GM19023 (cell line): ENCODE data around the gene TENM3.

Source experiments
- ATAC-seq: cut with Tn5 transposase; IDR thresholded peaks from one replicate; pipeline ENCODE4 v1.9.1; 2021; ENCODE audit warnings: mild to moderate bottlenecking, moderate library complexity; ENCODE audit not compliant: unreplicated experiment

The TENM3 gene

DNA sequence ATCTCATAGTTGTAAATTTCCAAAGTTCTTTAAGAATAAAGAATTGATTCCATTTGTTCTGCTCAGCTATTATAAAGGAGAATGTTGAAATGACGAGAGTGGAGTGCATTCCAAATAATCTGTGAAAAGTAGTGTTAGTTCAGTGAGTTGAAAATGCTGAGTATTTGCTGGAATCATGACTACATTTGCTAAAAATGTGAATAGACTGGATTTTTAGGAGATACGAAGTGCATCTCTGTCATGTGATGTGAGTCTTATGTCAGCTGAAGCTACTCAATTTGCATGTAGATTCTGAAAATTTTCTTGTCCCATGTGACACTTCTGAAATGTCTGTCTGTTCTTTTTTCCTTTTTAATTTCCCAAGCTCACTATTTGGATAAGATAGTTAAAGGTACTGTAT, 468.0 kb downstream of the TENM3 start:
- ATAC-seq, result no peak

GRCh38 chr4:182715548-182715947, 472.3 kb downstream of the TENM3 start:
- no peak for ATAC-seq

DNA sequence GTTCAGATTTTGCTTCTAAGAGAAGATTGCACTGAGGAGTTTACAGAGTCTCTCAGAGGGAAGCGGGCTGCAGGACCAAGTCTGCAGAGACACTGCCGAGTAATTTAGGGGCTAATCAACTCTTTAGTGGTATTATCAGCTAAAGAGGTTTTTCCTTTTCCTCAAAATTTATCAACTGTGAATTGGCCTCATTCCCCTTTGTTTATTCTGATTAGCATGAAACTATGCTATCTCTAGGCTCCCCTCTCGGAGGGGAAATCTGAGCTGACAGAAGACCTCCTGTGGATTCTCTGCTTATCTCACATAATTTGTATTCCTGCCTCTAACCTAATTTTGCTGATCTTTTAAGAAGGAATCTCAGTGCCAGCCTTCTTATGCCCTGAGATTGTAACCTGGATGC, 473.0 kb downstream of the TENM3 start:
- no peak for ATAC-seq

- ATAC-seq, result peak; percentile 77
Measured at GRCh38 chr4:182717788-182718583, 474.8 kb downstream of the TENM3 start.

- no peak for ATAC-seq
Measured at GRCh38 chr4:182724414-182724813, 481.2 kb downstream of the TENM3 start.

- no peak for ATAC-seq
Measured at GRCh38 chr4:182729516-182729915, 486.3 kb downstream of the TENM3 start.

DNA sequence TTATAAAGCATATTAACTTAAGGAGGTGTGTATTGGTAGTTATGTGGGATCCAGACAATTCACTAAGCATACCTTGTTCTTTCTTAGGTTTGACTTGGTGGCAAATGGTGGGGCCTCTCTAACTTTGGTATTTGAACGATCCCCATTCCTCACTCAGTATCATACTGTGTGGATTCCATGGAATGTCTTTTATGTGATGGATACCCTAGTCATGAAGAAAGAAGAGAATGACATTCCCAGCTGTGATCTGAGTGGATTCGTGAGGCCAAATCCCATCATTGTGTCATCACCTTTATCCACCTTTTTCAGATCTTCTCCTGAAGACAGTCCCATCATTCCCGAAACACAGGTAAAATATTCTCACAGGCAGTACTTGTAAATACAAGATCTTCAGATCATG, 487.6 kb downstream of the TENM3 start:
- ATAC-seq, result no peak

- ATAC-seq, result no peak
Measured at GRCh38 chr4:182736207-182736606, 493.0 kb downstream of the TENM3 start.

- no peak for ATAC-seq
Measured at GRCh38 chr4:182738283-182739047, 495.3 kb downstream of the TENM3 start.

DNA sequence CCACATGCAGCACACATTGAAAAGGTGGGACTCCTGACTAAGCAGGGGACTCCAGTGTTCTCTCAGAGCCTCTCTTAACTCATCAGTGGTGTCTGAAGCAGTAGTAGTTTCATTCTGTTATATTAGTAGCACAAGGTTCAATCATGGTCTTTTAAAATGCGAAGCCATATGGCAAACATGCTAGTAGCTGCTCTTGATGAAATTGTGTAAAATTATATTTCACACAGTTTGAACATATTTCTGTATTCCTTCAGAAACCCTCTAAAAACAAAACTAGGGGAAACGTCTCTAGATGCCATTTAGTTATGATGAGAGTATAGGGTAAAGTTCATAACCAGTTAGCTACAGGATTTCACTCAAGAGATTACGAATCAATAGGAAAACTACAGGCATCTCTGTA, 497.1 kb downstream of the TENM3 start:
- no peak for ATAC-seq

GRCh38 chr4:182741054-182741453, 497.9 kb downstream of the TENM3 start:
- ATAC-seq, result no peak

GRCh38 chr4:182741914-182742313, 498.7 kb downstream of the TENM3 start:
- ATAC-seq, result no peak

DNA sequence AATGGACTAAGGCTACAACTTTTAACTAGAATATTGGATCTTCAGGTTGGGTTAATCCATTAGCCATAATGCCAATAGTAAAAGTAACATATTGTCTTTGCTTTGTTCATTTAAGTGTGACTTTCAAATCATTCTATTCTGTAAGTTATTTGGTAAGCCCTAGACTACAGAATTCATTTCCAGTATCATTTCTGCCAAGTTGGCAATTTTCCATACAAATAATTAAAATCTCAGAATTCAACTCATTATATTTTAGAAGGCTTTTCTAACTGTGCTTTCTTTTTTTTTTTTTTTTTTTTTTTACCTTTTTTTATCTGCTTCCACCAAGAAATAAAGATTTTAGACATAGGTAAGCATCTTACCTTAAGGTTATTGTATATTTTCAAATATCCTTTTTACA, 500.6 kb downstream of the TENM3 start:
- no peak for ATAC-seq

GRCh38 chr4:182745237-182745636, 502.0 kb downstream of the TENM3 start:
- ATAC-seq, result no peak

GRCh38 chr4:182746876-182747275, 503.7 kb downstream of the TENM3 start:
- ATAC-seq, result no peak

DNA sequence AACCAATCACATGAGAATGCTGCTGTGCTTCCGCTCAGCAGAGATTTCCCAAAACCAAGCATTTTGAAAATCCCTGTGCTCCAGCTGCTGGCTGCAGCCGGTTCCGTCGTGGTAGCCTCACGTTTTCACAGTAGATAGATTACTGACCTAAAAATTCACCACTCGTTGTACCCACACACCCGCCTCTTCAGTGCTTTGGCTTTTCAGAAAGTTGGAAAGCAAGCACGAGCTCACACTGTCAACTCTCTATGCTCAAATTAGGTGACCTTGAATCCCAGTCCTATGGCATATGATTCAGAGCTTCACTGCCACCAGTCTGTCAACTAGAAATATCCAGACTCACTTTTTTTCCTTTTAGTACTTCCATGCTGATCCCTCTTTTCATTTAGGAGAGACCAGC, 505.1 kb downstream of the TENM3 start:
- ATAC-seq, result no peak

DNA sequence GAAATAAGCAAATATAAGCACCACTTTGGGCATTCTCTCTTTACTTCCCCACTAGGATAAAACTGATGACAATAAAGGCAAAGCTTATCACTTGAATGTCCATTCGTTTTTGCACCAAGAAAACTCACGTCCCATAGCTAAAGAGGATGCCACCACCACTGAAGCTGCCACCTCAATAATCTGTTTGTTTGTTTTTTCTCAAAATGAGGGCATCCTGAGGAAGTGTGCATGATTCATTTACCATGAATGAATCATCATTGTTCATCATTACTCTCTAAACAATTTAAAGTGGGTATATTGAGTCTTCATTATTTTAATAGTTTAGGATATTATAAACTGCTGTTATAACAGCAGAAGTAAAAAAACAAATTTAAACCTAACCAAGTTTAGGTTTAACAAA, 505.7 kb downstream of the TENM3 start:
- no peak for ATAC-seq

DNA sequence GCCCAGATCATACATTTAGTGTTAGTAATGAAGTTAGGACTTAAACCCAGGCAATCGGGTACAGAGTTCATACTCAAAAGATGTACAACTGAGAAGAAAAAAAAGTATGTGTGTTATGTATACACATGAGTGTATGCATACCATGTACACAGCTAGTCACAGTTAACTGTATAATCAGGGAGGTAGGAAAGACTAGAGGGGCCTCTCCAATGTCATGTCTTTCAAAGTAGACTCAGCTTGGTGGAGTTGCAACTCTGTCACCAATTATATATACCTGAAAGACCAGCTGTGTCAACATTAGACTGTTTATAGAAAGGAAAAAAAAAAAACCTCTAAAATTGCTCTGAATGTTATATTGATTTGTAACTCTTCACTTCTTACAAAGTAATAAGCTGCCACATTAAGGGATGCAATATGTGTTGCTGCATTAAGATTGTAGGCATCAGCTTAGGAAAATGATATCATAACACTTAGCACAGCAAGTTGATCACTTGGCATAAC, 506.5 kb downstream of the TENM3 start:
- no peak for ATAC-seq

DNA sequence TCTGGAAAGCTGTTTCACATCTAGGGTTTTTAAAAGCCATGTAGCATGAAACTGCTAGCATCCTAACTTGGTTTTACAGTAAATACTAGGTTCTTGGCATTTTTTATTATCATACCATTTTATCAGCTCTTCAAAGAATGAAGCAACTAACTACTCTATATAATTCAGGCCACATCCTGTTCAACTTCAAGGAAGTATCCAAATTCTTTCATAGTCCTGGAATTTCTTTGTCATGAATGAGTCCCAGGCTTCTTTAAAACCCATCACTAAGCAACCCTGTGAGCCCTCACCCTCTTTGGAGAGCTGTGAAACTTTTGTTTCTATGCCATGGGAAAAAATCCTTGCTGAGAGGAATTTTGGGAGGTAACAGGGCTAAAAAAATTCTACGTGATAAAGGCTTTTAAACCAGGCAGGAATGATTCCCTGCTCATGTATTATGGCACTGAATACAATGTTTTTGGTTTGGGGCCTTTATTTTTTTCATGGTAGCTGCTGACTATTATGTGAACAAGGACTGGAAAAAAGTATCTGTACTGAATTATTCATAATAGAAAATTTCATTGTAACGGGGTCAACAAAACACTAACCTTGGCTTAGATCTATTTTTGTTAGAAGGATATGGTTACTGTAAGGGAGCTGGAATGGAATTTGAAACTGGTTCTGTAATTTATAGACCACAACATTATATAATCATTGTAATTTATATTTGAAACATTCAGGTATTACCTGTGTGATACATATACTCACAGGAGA, 509.1 kb downstream of the TENM3 start:
- no peak for ATAC-seq

DNA sequence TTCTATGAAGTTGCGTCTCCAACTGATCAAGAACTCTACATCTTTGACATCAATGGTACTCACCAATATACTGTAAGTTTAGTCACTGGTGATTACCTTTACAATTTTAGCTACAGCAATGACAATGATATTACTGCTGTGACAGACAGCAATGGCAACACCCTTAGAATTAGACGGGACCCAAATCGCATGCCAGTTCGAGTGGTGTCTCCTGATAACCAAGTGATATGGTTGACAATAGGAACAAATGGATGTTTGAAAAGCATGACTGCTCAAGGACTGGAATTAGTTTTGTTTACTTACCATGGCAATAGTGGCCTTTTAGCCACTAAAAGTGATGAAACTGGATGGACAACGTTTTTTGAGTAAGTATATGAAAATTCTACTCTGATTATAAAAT, 511.7 kb downstream of the TENM3 start:
- ATAC-seq, result no peak

- ATAC-seq, result no peak
Measured at GRCh38 chr4:182756161-182756690, 513.0 kb downstream of the TENM3 start.
